Skeletal muscle cell (primary cell): ENCODE data around the gene TFF1.

ENCODE experiments used
- DNase-seq: peaks from one replicate; pipeline ENCODE4 v3.0.0-alpha.2; 2010; ENCODE audit warnings: low read depth
- H3K4me3 ChIP-seq: 2 replicates; pipeline ENCODE4 v1.5.1; 2011; ENCODE audit warnings: low read depth, mild to moderate bottlenecking, control low read depth, low read length, moderate library complexity

Gene TFF1

GRCh38 chr21:42401154-42401553 is 34.8 kb upstream of the TFF1 start:
- no peak overlapping the region for H3K4me3 ChIP-seq
- no peak for DNase-seq

DNA sequence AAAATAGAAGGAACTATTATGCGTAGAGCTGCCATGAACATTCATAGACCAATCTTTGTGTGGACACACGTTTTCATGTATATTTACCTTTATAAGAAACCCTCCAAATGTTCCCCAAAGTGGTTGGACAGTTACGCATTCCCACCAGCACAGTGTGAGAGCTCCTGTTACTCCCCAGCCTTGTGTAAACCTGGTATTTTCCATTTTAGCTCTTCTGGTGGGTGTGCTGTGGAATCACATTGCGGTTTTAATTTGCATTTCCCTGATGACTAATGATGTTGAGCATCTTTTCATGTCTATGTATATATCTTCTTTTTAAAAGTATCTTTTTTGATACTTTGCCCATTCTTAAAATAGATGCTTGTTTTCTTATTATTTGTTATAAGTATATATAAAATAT is 34.2 kb upstream of the TFF1 start:
- H3K4me3 ChIP-seq = no peak overlapping the region
- DNase-seq = no peak

- H3K4me3 ChIP-seq = no peak overlapping the region
- DNase-seq = no peak
Measured at GRCh38 chr21:42398436-42399028, 32.2 kb upstream of the TFF1 start.

DNA sequence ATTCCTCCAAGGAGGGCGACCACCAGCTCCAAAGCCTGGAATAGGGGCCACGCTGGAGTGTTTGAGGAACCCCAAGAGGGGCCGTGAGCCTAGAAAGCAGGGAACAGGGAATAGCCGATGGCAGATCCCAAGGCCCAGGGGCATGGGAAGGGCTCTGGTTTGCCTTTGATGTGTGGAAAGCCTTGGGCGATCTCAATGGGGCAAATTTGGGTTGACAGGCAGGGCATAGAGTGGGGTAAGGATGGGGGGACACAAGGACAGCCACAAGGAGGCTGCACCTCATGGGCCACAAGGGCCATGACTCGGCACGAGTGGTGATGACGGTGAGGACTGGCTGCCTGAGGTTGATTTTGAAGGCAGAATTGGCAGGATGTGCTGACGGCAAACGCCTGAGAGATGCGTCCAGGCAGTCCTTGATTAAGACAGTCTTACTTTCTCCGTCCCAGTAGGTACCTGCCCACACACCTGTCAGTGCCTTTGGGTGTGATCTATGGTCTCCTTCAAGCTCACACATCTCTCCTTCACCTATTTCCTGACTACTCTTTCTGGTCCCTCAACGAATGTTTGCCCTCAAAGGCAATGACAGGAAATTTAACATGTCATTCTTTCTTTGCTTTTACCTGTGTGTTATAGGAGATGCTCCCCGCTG is 31.5 kb upstream of the TFF1 start:
- DNase-seq = no peak

GRCh38 chr21:42396799-42397745 is 30.7 kb upstream of the TFF1 start:
- DNase-seq = no peak
- H3K4me3 ChIP-seq = no peak overlapping the region

More for the DNA sequence above, 31.5 kb upstream of the TFF1 start:
- no peak overlapping the region for H3K4me3 ChIP-seq

DNA sequence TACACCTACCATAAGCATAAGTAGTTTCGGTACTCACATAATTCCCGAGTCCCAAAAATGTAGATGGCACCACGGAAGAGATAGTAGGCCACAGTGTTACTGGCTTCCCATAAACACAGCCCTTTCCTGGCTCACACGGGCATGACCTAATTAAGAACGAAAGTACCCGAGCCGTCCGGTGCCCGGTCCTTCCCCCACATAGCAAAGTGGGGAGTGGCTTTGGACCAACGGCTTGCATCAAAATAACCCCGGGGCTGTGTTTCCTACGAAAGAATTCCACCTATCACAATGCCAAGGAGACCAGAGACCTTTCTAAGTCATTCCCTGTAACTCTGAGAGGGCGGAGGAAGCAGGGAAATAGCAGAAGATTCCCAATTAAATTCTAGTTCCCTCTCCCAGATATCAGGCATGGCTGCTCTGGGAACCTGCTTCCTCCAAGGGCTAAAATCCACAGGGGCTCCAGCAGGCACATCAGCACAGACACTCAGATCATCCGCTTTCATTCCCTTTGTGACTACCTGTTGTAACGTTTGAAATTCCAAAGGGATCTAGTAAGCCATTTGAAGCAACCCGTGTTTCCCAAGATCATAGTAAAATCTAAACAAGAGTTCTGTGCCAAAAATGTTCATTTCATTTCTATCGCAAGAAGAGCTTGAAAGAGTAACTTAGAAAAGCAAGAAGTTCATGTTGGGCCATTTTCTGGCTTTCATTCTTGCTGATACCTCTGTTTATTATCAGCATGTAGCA is 29.7 kb upstream of the TFF1 start, which contains the start of gene TMPRSS3:
Gene TMPRSS3, minus strand, starts transcription at position 148 of the 747 bp plus-strand sequence. CDS start 635 bp downstream, outside the sequence.
- DNase-seq = no peak
- H3K4me3 ChIP-seq = no peak within 1 kb of the TSS

- H3K4me3 ChIP-seq = no peak overlapping the region
- DNase-seq = no peak
Measured at GRCh38 chr21:42395302-42395701, 29.0 kb upstream of the TFF1 start.

- no peak overlapping the region for H3K4me3 ChIP-seq
- no peak for DNase-seq
Measured at GRCh38 chr21:42393443-42393950, 27.2 kb upstream of the TFF1 start.

DNA sequence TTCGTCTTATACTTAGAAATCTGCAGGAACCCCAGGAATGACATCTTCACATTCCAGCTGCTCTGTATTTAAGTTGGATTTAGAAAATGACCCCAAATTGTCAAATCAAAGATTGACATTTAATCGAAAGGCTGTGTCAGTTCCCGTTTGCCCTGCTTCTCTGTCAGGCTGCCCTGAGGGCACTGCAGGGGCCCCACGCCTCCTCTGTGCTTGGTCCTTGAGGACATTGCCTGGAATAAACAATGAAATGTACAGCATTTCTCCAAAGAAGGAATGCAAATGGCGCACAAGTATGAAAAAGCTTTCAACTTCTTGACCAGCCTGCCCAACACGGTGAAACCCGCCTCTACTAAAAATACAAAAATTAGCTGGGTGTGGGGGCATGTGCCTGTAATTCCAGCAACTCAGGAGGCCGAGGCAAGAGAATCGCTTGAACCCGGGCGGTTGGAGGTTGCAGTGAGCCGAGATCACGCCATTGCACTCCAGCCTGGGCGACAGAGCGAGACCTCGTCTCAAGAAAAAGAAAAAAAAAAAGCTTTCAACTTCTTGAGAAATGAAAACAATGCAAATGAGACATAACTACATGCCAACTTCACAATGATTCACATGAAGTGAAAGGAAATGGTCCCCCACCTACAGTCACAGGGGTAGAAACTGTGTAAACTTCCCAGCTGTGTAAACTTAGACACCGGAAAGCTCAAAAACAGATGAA is 26.6 kb upstream of the TFF1 start:
- no peak overlapping the region for H3K4me3 ChIP-seq
- no peak for DNase-seq

GRCh38 chr21:42391297-42391696 is 25.0 kb upstream of the TFF1 start:
- no peak for DNase-seq
- H3K4me3 ChIP-seq = no peak overlapping the region

DNA sequence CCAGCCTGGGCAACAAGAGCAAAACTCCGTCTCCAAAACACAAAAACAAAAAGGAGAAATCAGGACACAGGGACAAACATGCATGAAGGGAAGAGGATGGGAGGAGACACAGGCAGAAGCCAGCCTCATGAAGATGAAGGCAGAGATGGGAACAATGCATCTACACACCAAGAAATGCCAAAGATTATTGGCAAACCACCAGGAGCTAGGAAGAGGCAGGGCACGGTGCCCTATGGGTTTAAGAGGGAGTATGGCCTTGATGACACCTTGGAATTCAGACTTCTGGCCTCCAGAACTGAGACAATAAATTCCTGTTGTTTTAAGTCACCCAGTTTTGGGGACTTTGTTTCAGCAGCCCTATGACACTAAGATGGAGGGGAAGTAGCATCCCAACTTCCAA is 24.4 kb upstream of the TFF1 start:
- H3K4me3 ChIP-seq = no peak overlapping the region
- no peak for DNase-seq

- H3K4me3 ChIP-seq = no peak overlapping the region
- no peak for DNase-seq
Measured at GRCh38 chr21:42390193-42390592, 23.9 kb upstream of the TFF1 start.

DNA sequence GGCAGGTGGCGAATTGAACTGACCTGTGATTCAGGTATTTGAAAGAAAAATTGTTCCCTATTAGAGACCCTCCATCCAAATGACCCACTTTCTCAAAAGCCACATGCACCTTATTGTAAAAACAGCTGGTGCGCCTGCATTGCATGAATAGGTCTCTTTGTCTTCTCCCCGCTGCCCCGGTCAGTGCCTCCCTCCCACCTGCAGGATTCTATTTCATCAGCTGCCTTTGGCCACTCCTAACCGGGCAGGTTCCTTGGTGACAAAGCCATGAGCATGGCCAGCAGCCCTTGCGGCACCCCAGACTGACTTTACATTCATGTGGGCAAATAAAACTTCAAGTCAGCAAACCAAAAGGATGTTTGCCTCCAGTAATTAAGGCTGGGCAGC is 23.1 kb upstream of the TFF1 start:
- H3K4me3 ChIP-seq = no peak overlapping the region
- DNase-seq = no peak

- H3K4me3 ChIP-seq = no peak overlapping the region
- DNase-seq = no peak
Measured at GRCh38 chr21:42388740-42389448, 22.6 kb upstream of the TFF1 start.

- DNase-seq = no peak
- no peak overlapping the region for H3K4me3 ChIP-seq
Measured at GRCh38 chr21:42387843-42388340, 21.6 kb upstream of the TFF1 start.

DNA sequence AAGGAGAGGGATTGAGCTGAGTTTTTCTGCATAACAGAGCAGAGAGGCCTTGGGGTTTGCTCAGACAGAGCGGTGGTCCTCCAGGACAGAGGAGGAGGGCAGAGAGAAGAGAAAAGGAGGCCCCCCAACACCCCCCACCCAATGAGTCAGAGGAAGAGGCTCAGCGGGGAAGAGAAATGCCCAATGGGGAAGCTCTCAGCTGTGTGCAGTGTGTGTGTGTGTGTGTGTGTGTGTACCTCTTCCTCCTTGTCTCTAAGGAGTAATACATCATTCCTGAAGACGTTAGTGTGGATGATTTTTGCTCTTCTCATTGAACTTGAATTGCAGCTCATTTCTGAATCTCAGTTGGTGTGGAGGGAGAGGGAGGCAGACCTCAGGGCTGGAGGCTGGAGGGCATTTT is 20.8 kb upstream of the TFF1 start:
- no peak overlapping the region for H3K4me3 ChIP-seq
- no peak for DNase-seq

DNA sequence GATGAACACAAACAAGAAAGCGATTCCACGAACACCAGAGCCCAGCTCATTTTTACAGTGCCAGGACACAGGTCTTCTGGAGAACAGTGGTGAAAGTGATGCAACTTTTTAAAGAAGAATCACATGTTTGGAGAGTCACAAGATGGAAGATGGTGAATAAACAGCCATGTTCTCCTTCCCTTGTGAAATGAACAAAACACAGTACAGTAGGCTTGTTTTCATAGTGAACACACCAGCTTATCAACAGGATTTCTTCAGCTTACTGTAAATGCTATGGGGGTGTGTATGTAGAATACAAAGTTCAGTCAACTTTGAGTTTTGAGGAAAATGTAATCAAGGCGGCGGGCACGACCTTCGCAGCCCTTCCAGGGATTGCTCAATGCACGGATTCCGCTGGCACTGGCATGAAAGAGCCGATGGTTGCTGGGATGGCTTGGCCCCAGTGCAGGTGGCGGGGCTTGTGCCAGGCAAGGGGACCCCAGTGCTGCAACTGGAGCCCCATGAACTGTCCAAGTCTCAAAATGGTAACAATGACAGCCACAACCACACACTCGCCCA is 19.8 kb upstream of the TFF1 start:
- DNase-seq = no peak
- H3K4me3 ChIP-seq = no peak overlapping the region

- no peak overlapping the region for H3K4me3 ChIP-seq
- DNase-seq = no peak
Measured at GRCh38 chr21:42385619-42386018, 19.3 kb upstream of the TFF1 start.
